Right lobe of liver (tissue), 6 donors: ENCODE results near the gene RAD17. TPM values are rescaled to one million over a fixed set of nuclear protein-coding genes. Genes with fewer than 3 reads are reported as not detected.
"Not testable (repeated sequence)": the region's sequence is repeated elsewhere in the genome, so short reads cannot be mapped to it uniquely, and the experiment has no call there.

Experiments used
- ATAC-seq, 4 donors: fragments of 200-7000 bp; cut with Tn5 transposase; one replicate each; pipeline ENCODE4 v1.9.1; 2020; ENCODE audit warnings: mild to moderate bottlenecking in 4 of 4, moderate library complexity in 4 of 4
- DNase-seq, 3 donors: peaks; one replicate each; pipeline ENCODE4 v3.0.0-alpha.2; 2020
- H3K27ac ChIP-seq, 3 donors: fragments of 200-600 bp; one replicate each; pipeline ENCODE4 v1.8.0; 2022
- H3K27me3 ChIP-seq, 2 donors: fragments of 200-600 bp; one replicate each; pipeline ENCODE4 v1.8.0; 2022
- H3K36me3 ChIP-seq, 4 donors: fragments of 200-600 bp; sonication (generic) in 1 of 4; one replicate each; pipeline versions ENCODE4 v1.5.1 to v1.8.0; 2017 to 2022; ENCODE audit warnings: control low read depth in 1 of 4
- H3K4me1 ChIP-seq, 4 donors: fragments of 200-600 bp; sonication (generic) in 1 of 4; one replicate each; pipeline versions ENCODE4 v1.5.1 to v1.8.0; 2017 to 2022; ENCODE audit warnings: control low read depth in 1 of 4
- H3K4me3 ChIP-seq, 3 donors: fragments of 200-600 bp; one replicate each; pipeline ENCODE4 v1.8.0; 2022
- H3K9me3 ChIP-seq, 4 donors: fragments of 200-600 bp; sonication (generic) in 1 of 4; one replicate each; pipeline versions ENCODE4 v1.5.1 to v1.8.0; 2017 to 2022; ENCODE audit warnings: control low read depth in 1 of 4
- CTCF ChIP-seq, 4 donors: fragments of 200-600 bp in 3 of 4; fragments of 450-650 bp in 1 of 4; IDR thresholded peaks; one replicate each; pipeline versions ENCODE4 v1.5.1 to v1.8.0; 2016 to 2022; ENCODE audit warnings: antibody characterized with exemption in 4 of 4, mild to moderate bottlenecking in 2 of 4
- POLR2A ChIP-seq: fragments of 450-650 bp; IDR thresholded peaks from one replicate; pipeline ENCODE4 v1.6.1; 2017; ENCODE audit warnings: antibody characterized with exemption, mild to moderate bottlenecking
- WGBS: methylation state at CpG from one replicate; pipeline ENCODE4 v1.1.6; 2018; ENCODE audit warnings: low coverage, low lambda C conversion rate; ENCODE audit not compliant: insufficient coverage; ENCODE audit errors: missing lambda C conversion rate; 5-methylcytosine and 5-hydroxymethylcytosine counted together
- intact Hi-C, 2 donors: fragments of 100-400 bp; cut with DNase I; formaldehyde crosslinking; loops; one replicate each; pipeline versions ENCODE4 v1.11.2 to v1.14.1; 2022
- total RNA-seq, 6 experiments: library from RNA; depleted of rRNA in 2 of 6; stranded (reverse); fragments of >200 nt in 2 of 6; fragmentation: NEBNext Ultra II Directional in 3 of 6; extraction: Animal tissue kit (Norgen Biotek cat#: 25700) in 3 of 6; gene quantifications; one replicate each; pipeline versions ENCODE4 v1.1.0 to v1.2.4, GENCODE V29; 2016 to 2023
- donor health status: DM: no; HTN: yes; CAD: no.
- donor health status: DM: no; HTN: no; CAD: no.
- donor health status: DM: no; HTN: no; CAD: no.
- donor health status: DM: no; HTN: yes; CAD: no.
- donor health status: DM: no; HTN: yes; CAD: no.

The RAD17 gene
- total RNA-seq, 6 experiments from 2014 or later, result 8.4 to 11.5 (median 9.4) TPM

DNA sequence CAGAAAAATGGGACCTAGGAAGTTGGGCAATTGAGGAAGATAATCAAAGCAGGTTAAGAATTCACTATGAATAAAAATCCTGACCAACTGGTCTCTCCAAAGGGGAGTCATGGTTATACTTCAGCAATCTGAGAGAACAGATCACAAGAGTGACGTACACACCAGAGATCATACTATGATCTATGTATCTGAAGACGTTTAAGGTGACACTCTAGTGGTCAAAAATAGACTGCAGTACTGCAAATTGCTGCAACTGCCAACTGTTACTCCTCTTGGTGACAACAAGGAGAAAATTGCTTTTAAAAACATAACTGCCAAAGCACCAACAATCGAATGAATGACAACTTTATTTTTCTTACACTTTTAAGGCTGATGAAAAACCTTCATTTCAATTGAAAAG lies 5.2 kb upstream of the RAD17 start:
- ATAC-seq (no peak), DNase-seq (no peak)
- Histone ChIP-seq H3K36me3 (peaks cover 0 to 39% (median 6%) of the 10 kb centered on the region in 4 donors), H3K4me1 (peaks cover 0 to 4% (median 0%) of the 10 kb centered on the region in 4 donors), H3K4me3 (no peak overlapping the region), H3K27ac (no peak overlapping the region), H3K9me3 (no peaks in the 10 kb centered on the region), H3K27me3 (no peaks in the 10 kb centered on the region)
- intact Hi-C loops, result no loop called here
- TF ChIP-seq CTCF (IDR thresholded peaks at IDR 0.05), result peak in 2 of 4 donors; percentile 12 to 15
- no peak for TF ChIP-seq POLR2A
- WGBS, result 64% methylated on average over 3 of the region's 3 CpGs

DNA sequence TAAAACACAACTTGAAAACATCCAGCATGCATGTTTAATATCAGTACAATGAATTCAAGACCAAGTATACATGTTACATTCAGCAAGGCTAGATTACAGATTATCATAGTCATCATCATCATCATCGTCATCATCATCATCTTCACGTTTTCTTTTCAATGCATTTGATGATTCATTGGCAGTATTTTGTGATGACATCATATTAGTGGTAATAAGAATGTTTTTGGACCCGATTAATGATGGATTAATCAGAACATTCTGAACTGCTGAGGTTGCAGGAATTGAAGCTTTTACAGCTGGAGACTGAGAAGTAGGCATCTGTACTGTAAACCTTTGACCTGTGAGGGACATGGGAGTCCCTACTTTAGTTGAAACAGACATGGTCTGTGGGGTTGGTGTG lies 4.8 kb upstream of the RAD17 start:
- no peak overlapping the region for H3K27ac ChIP-seq
- TF ChIP-seq POLR2A, result no peak
- TF ChIP-seq CTCF (IDR thresholded peaks at IDR 0.05), result no peak
- no peak overlapping the region for H3K4me3 ChIP-seq
- no peaks in the 10 kb centered on the region for H3K9me3 ChIP-seq
- peaks cover 0 to 39% (median 6%) of the 10 kb centered on the region in 4 donors for H3K36me3 ChIP-seq
- WGBS, result 69% methylated on average over 3 of the region's 3 CpGs
- peaks cover 0 to 4% (median 0%) of the 10 kb centered on the region in 4 donors for H3K4me1 ChIP-seq
- intact Hi-C loops, result no loop called here
- H3K27me3 ChIP-seq, result no peaks in the 10 kb centered on the region
- ATAC-seq, result no peak
- no peak for DNase-seq

DNA sequence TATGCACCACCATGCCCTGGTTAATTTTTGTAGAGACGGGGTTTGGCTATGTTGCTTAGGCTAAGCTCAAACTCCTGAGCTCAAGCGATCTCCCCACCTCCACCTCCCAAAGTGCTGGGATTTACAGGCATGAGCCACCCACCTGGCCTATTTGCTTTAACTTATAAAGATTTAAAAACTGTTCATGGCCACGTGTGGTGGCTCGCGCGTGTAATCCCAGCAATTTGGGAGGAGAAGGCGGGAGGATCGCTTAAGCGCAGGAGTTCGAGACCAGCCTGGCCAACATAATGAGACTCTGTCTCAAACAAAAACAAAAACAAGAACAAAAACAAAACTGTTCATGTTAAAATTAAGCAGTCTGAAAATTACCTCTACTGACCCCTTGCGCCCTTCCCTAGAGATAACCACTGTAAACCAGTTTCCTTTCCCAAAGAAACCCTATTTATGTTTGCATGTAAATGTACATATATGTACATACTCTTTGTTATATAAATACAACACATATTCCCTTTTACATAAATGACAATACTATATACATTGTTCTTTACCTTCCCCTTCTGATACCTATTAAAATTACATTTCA lies 1.8 kb upstream of the RAD17 start:
- Histone ChIP-seq H3K27ac (no peak overlapping the region), H3K36me3 (peaks cover 0 to 36% (median 6%) of the 10 kb centered on the region in 4 donors), H3K9me3 (no peaks in the 10 kb centered on the region), H3K4me3 (peak overlapping the region in 2 of 3 donors; percentile 78 to 90), H3K4me1 (peaks cover 0 to 11% (median 3%) of the 10 kb centered on the region in 4 donors), H3K27me3 (no peaks in the 10 kb centered on the region)
- WGBS, result 88% methylated on average over 11 of the region's 11 CpGs
- TF ChIP-seq POLR2A (no peak), CTCF (IDR thresholded peaks at IDR 0.05) (no peak)
- ATAC-seq (no peak), DNase-seq (no peak)
- intact Hi-C loops, result no loop called here

DNA sequence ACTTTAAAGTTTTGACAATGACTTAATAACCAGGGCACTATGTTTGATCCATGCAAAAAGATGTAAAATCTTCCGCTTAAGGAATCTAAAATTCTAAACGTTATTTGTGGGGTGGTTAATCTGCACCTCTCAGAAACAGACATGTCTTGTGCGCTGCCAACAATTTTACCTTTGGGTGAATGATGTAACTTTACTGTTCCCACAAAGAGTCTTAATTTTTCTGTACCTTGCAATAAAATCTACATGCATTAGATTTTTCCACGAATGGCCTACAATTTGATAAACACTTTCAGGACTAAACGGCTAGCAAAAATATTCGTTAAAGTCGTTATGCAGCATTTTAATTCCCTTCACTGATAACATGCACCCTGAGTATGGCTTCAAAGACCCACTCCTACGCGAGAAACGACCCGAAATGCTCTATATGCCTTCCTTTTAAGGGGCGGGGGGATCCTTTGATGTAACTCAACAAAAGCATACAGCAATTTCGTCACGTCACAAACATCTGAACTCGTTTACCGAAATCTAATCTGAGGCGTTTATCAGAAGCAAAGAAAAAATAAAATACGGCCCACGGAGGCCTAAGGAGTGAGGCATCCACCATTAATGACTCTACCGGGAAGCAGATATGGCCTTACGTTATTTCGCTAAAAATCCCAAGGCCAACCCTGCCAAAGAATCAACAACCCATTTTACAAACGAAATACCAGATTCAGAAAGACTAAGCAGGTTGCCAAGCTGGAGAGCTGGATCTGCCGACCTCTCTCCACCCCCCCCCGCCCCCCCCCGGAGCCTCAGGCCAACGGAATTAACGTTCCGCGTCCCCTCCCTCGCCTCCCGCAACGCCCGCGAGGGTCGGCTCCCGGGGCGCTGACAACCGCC lies 919 bp upstream of the RAD17 start:
- H3K27me3 ChIP-seq, result no peaks in the 10 kb centered on the region
- peak overlapping the region; percentile 98 to 100 (median 99) for H3K27ac ChIP-seq
- DNase-seq (no peak), ATAC-seq (peak; percentile 49 to 63 (median 58))
- no peaks in the 10 kb centered on the region for H3K9me3 ChIP-seq
- H3K4me3 ChIP-seq, result peak overlapping the region; percentile 78 to 90 (median 85)
- peaks cover 0 to 11% (median 3%) of the 10 kb centered on the region in 4 donors for H3K4me1 ChIP-seq
- TF ChIP-seq CTCF (IDR thresholded peaks at IDR 0.05), result no peak
- no peak for TF ChIP-seq POLR2A
- WGBS, result 1% methylated on average over 30 of the region's 39 CpGs
- intact Hi-C loops, result no loop called here
- peaks cover 0 to 29% (median 6%) of the 10 kb centered on the region in 4 donors for H3K36me3 ChIP-seq

GRCh38 chr5:69370335-69370734 lies 717 bp downstream of the RAD17 start:
- under 1% methylated on average over 16 of the region's 16 CpGs for WGBS

More at GRCh38 chr5:69370335-69370734, 717 bp downstream of the RAD17 start:
- ATAC-seq, DNase-seq, H3K9me3 ChIP-seq, intact Hi-C loops, H3K27me3 ChIP-seq: not testable (repeated sequence)
- peak overlapping the region in 2 of 3 donors; percentile 98 to 99 for H3K27ac ChIP-seq
- H3K36me3 ChIP-seq, result peaks cover 4 to 26% (median 8%) of the 10 kb centered on the region in 4 donors
- peak overlapping the region; percentile 78 to 90 (median 85) for H3K4me3 ChIP-seq
- peaks cover 0 to 11% (median 3%) of the 10 kb centered on the region in 4 donors for H3K4me1 ChIP-seq
